Measurements from ENCODE around the gene BAMBI. TPM values are rescaled to one million over a fixed set of nuclear protein-coding genes. Genes with fewer than 3 reads are reported as not detected.
"Not testable (repeated sequence)": the region's sequence is repeated elsewhere in the genome, so short reads cannot be mapped to it uniquely, and the experiment has no call there.

Gene BAMBI
- total RNA-seq, 1 experiment from 2014 or later, result 31.9 TPM

DNA sequence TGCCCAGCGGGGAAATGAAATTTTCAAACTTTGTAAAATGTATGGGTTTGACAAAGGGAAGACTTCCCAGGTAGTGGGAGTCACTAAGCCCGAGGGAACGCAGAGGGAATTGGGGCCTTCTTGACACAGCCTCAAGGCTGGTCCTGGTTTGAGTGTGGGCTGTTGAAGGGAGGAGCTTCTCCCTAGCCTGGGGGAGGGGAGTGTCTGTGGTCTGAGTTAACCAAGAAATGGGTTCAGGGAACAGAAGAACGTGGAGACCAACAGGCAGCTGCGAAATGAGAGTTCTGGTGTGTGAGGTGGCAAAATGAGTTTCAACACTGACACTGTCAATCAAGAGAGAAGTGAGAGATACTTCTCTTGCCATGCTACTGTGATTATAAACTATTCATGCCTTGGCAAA is 32.7 kb upstream of the BAMBI start:
- TF ChIP-seq EZH2 (IDR thresholded peaks at IDR 0.05; ENCODE audit: borderline replicate concordance, low read depth, low read length, poor library complexity, severe bottlenecking), result no peak
- TF ChIP-seq, protein P1, sequence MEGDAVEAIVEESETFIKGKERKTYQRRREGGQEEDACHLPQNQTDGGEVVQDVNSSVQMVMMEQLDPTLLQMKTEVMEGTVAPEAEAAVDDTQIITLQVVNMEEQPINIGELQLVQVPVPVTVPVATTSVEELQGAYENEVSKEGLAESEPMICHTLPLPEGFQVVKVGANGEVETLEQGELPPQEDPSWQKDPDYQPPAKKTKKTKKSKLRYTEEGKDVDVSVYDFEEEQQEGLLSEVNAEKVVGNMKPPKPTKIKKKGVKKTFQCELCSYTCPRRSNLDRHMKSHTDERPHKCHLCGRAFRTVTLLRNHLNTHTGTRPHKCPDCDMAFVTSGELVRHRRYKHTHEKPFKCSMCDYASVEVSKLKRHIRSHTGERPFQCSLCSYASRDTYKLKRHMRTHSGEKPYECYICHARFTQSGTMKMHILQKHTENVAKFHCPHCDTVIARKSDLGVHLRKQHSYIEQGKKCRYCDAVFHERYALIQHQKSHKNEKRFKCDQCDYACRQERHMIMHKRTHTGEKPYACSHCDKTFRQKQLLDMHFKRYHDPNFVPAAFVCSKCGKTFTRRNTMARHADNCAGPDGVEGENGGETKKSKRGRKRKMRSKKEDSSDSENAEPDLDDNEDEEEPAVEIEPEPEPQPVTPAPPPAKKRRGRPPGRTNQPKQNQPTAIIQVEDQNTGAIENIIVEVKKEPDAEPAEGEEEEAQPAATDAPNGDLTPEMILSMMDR (conservative IDR thresholded peaks at IDR 0.05; ENCODE audit: low read depth, low read length), result no peak
- H3K36me3 ChIP-seq (ENCODE audit: insufficient read depth, low read length, poor library complexity, severe bottlenecking), result no peaks in the 10 kb centered on the region
- no peaks in the 10 kb centered on the region for H3K4me1 ChIP-seq (ENCODE audit: insufficient read depth, low read length, poor library complexity, severe bottlenecking)
- intact Hi-C loops (cut with micrococcal nuclease; ENCODE audit: unreplicated experiment), result no loop called here
- POLR2A ChIA-PET (ENCODE audit: low non-redundant PET), result no interaction called here
- no peak for DNase-seq (ENCODE audit: low spot score)
- H3K9me3 ChIP-seq (ENCODE audit: low read depth, low read length, poor library complexity, severe bottlenecking), result no peaks in the 10 kb centered on the region
- CTCF ChIA-PET, result no interaction called here
- no peak overlapping the region for H3K27ac ChIP-seq (ENCODE audit: low read depth, low read length, poor library complexity, severe bottlenecking)
- H3K27me3 ChIP-seq (replicated peaks; ENCODE audit: insufficient read depth, low read depth, low read length, poor library complexity), result no peaks in the 10 kb centered on the region
- BruUV-seq (replicated peaks), result no TSS peak
- H3K4me3 ChIP-seq (ENCODE audit: low read depth, low read length, poor library complexity, severe bottlenecking), result no peak overlapping the region

DNA sequence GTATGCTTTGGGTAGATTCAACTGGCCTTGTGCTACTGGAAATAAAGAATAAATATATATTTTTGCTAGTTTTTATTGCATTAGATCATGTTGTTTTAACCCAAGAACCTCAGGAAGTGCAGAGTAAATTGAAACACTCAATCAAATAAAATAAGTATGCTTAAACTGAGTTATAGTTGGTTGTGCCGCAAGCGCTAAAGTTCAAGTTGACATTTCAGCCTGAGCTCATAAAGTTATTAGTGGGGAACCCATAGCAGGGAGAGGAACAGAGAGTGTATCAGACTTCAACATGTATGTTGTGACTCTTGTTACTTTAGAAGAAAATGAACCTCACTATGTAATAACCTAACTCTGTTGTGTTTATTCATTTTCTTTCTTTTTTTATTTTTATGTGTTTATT is 25.2 kb upstream of the BAMBI start:
- intact Hi-C loops (cut with micrococcal nuclease; ENCODE audit: unreplicated experiment), result no loop called here
- no peak for DNase-seq (ENCODE audit: low spot score)
- H3K9me3 ChIP-seq (ENCODE audit: low read depth, low read length, poor library complexity, severe bottlenecking), result no peaks in the 10 kb centered on the region
- ChIA-PET CTCF (no interaction called here), POLR2A (ENCODE audit: low non-redundant PET) (no interaction called here)
- H3K4me1 ChIP-seq (ENCODE audit: insufficient read depth, low read length, poor library complexity, severe bottlenecking), result no peaks in the 10 kb centered on the region
- H3K36me3 ChIP-seq (ENCODE audit: insufficient read depth, low read length, poor library complexity, severe bottlenecking), result no peaks in the 10 kb centered on the region
- no TSS peak for BruUV-seq (replicated peaks)
- TF ChIP-seq, protein P1 (conservative IDR thresholded peaks at IDR 0.05; ENCODE audit: low read depth, low read length), result no peak
- no peak for TF ChIP-seq EZH2 (IDR thresholded peaks at IDR 0.05; ENCODE audit: borderline replicate concordance, low read depth, low read length, poor library complexity, severe bottlenecking)
- no peaks in the 10 kb centered on the region for H3K27me3 ChIP-seq (replicated peaks; ENCODE audit: insufficient read depth, low read depth, low read length, poor library complexity)
- H3K4me3 ChIP-seq (ENCODE audit: low read depth, low read length, poor library complexity, severe bottlenecking), result no peak overlapping the region
- no peak overlapping the region for H3K27ac ChIP-seq (ENCODE audit: low read depth, low read length, poor library complexity, severe bottlenecking)

DNA sequence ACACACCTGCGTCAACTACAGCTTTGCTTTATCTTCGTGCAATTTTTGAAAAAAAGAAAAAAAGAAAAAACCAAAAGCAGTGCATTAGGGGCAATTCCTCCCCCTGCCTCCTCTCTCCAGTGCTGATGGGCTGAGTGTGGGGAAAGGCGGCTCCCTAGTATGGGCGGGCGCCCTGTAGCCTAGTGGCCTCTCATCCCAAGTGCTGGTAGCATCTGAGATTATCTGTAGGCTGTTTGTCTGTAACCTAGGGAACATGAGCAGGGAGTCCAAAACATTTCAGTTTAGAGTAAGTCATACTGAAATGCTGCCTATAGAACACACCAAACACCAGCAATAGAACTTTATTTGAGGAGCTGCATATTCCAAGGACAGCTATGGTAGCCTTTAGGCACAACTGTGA is 24.6 kb upstream of the BAMBI start:
- BruUV-seq (replicated peaks), result no TSS peak
- no peak overlapping the region for H3K27ac ChIP-seq (ENCODE audit: low read depth, low read length, poor library complexity, severe bottlenecking)
- TF ChIP-seq EZH2 (IDR thresholded peaks at IDR 0.05; ENCODE audit: borderline replicate concordance, low read depth, low read length, poor library complexity, severe bottlenecking), result no peak
- TF ChIP-seq, protein P1 (conservative IDR thresholded peaks at IDR 0.05; ENCODE audit: low read depth, low read length), result no peak
- no peaks in the 10 kb centered on the region for H3K4me1 ChIP-seq (ENCODE audit: insufficient read depth, low read length, poor library complexity, severe bottlenecking)
- no peak overlapping the region for H3K4me3 ChIP-seq (ENCODE audit: low read depth, low read length, poor library complexity, severe bottlenecking)
- no peaks in the 10 kb centered on the region for H3K27me3 ChIP-seq (replicated peaks; ENCODE audit: insufficient read depth, low read depth, low read length, poor library complexity)
- DNase-seq (ENCODE audit: low spot score), result no peak
- CTCF ChIA-PET, result no interaction called here
- H3K9me3 ChIP-seq (ENCODE audit: low read depth, low read length, poor library complexity, severe bottlenecking), result no peaks in the 10 kb centered on the region
- H3K36me3 ChIP-seq (ENCODE audit: insufficient read depth, low read length, poor library complexity, severe bottlenecking), result no peaks in the 10 kb centered on the region
- intact Hi-C loops (cut with micrococcal nuclease; ENCODE audit: unreplicated experiment), result no loop called here
- POLR2A ChIA-PET (ENCODE audit: low non-redundant PET), result no interaction called here

DNA sequence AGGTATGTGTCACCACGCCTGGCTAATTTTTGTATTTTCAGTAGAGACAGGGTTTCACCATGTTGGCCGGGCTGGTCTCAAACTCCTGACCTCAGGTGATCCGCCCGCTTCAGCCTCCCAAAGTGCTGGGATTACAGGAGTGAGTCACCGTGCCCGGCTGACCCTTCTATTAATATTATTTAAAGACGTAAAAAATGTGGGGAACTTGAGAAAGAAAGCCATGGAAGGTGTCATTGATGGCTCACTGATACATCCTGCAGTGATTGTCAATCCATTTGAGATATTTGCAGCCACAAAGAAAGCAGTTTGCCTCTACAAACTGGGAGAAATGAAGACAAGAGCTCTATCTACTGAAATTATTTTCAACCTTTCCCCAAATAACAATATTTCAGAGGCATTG is 18.5 kb upstream of the BAMBI start:
- POLR2A ChIA-PET (ENCODE audit: low non-redundant PET); CTCF ChIA-PET; intact Hi-C loops (cut with micrococcal nuclease; ENCODE audit: unreplicated experiment): not testable (repeated sequence)

More for the DNA sequence above, 18.5 kb upstream of the BAMBI start:
- H3K36me3 ChIP-seq (ENCODE audit: insufficient read depth, low read length, poor library complexity, severe bottlenecking); H3K4me3 ChIP-seq (ENCODE audit: low read depth, low read length, poor library complexity, severe bottlenecking); BruUV-seq (replicated peaks); DNase-seq (ENCODE audit: low spot score); H3K27ac ChIP-seq (ENCODE audit: low read depth, low read length, poor library complexity, severe bottlenecking); H3K4me1 ChIP-seq (ENCODE audit: insufficient read depth, low read length, poor library complexity, severe bottlenecking); H3K9me3 ChIP-seq (ENCODE audit: low read depth, low read length, poor library complexity, severe bottlenecking); H3K27me3 ChIP-seq (replicated peaks; ENCODE audit: insufficient read depth, low read depth, low read length, poor library complexity): not testable (repeated sequence)

Measured in A673 (cell line).